MM.1S (cell line): Measurements from ENCODE around the gene CPB2.

Experiments
- CTCF ChIP-seq: fragments of 300-600 bp; sonication (generic); IDR thresholded peaks from 2 replicates; pipeline ENCODE4 v1.5.1; 2016; ENCODE audit warnings: antibody characterized with exemption, low read length, mixed read lengths
- EZH2 ChIP-seq: fragments of 300-600 bp; sonication (generic); optimal IDR thresholded peaks from 2 replicates; pipeline ENCODE3; 2017; ENCODE audit warnings: low read depth, mild to moderate bottlenecking, antibody characterized with exemption, low read length, mixed read lengths
- EZH2phosphoT487 ChIP-seq: fragments of 300-600 bp; sonication (generic); IDR thresholded peaks from 2 replicates; pipeline ENCODE4 v1.6.1; 2018; ENCODE audit warnings: antibody characterized with exemption, low read length

- TF ChIP-seq CTCF (no peak), EZH2 (no peak), EZH2phosphoT487 (no peak)
These were observed 16.2 kb upstream of the CPB2 start for GRCh38 chr13:46121033-46121432.
